Common myeloid progenitor, CD34-positive (primary cell): ENCODE measurements around the gene CDH22.
A peak's percentile ranks its signal among the peaks of the same experiment; 100 is the strongest.

Experiments
- CTCF ChIA-PET: fragments of 350-600 bp; sonication (Branson Sonifier 250); formaldehyde crosslinking; loops from one replicate; lab custom pipeline; 2021; ENCODE audit warnings: antibody characterized with exemption; lab: Charles Lee
- POLR2A ChIA-PET: fragments of 350-600 bp; sonication (Branson Sonifier 250); formaldehyde crosslinking; loops from one replicate; lab custom pipeline; 2021; ENCODE audit warnings: antibody characterized with exemption; lab: Charles Lee
- DNase-seq, 3 donors: peaks; one replicate each; pipeline versions ENCODE4 v3.0.0 to v3.0.0-alpha.2; 2013
- H3K27ac ChIP-seq, 2 experiments: 1 replicate in 1 of 2; 2 replicates in 1 of 2; pipeline ENCODE4 v1.7.0; 2013; ENCODE audit warnings: inconsistent platforms in 2 of 2, low read length in 2 of 2, mild to moderate bottlenecking in 2 of 2, low read depth in 1 of 2, moderate library complexity in 1 of 2; ENCODE audit not compliant: severe bottlenecking in 2 of 2, insufficient read depth in 1 of 2, poor library complexity in 1 of 2
- H3K27me3 ChIP-seq, 5 experiments: replicated peaks in 2 of 5; 1 replicate in 3 of 5; 2 replicates in 2 of 5; pipeline versions ENCODE4 v1.6.1 to v1.7.0; 2013; ENCODE audit warnings: low read length in 4 of 5, mild to moderate bottlenecking in 2 of 5, moderate library complexity in 2 of 5, inconsistent platforms in 1 of 5; ENCODE audit not compliant: insufficient read depth in 5 of 5, control insufficient read depth in 4 of 5
- H3K36me3 ChIP-seq, 4 experiments: 1 replicate in 2 of 4; 2 replicates in 2 of 4; pipeline versions ENCODE4 v1.6.1 to v1.7.0; 2013; ENCODE audit warnings: low read length in 3 of 4, control low read depth in 1 of 4, mild to moderate bottlenecking in 1 of 4; ENCODE audit not compliant: control insufficient read depth in 4 of 4, insufficient read depth in 4 of 4
- H3K4me1 ChIP-seq, 4 experiments: 1 replicate in 3 of 4; 2 replicates in 1 of 4; pipeline versions ENCODE4 v1.6.1 to v1.7.1; 2013; ENCODE audit warnings: low read length in 3 of 4, mild to moderate bottlenecking in 3 of 4, control low read depth in 1 of 4, inconsistent platforms in 1 of 4, moderate library complexity in 1 of 4; ENCODE audit not compliant: control insufficient read depth in 4 of 4, insufficient read depth in 4 of 4; ENCODE audit errors: control extremely low read depth in 1 of 4
- H3K4me3 ChIP-seq, 7 experiments: 1 replicate in 4 of 7; 2 replicates in 3 of 7; pipeline versions ENCODE4 v1.5.1 to v1.7.0; 2013; ENCODE audit warnings: mild to moderate bottlenecking in 7 of 7, low read length in 6 of 7, moderate library complexity in 6 of 7, inconsistent platforms in 2 of 7, low read depth in 2 of 7, control low read depth in 1 of 7; ENCODE audit not compliant: insufficient read depth in 4 of 7, control insufficient read depth in 1 of 7; ENCODE audit errors: extremely low read depth in 1 of 7
- H3K9me3 ChIP-seq, 5 experiments: 1 replicate in 4 of 5; 2 replicates in 1 of 5; pipeline versions ENCODE4 v1.6.1 to v1.7.1; 2013; ENCODE audit warnings: low read length in 4 of 5, mild to moderate bottlenecking in 2 of 5, inconsistent platforms in 1 of 5, low read depth in 1 of 5, moderate library complexity in 1 of 5; ENCODE audit not compliant: control insufficient read depth in 4 of 5, insufficient read depth in 2 of 5; ENCODE audit errors: control extremely low read depth in 1 of 5
- WGBS: methylation state at CpG from one replicate; pipeline ENCODE4 v1.1.5; 2013; ENCODE audit not compliant: insufficient coverage; 5-methylcytosine and 5-hydroxymethylcytosine counted together

Gene CDH22

GRCh38 chr20:46342451-46343347 lies 34.4 kb upstream of the CDH22 start:
- H3K4me1 ChIP-seq, result peaks cover 0 to 13% (median 2%) of the 10 kb centered on the region in 4 experiments
- no peak overlapping the region for H3K27ac ChIP-seq
- POLR2A ChIA-PET, result no interaction called here
- H3K4me3 ChIP-seq, result peak overlapping the region in 2 of 7 experiments; percentile 7 to 49
- CTCF ChIA-PET, result interaction anchor here (0.8 to 1.5 kb wide), 5 partner anchors 16 to 37 kb away, joined by 3 to 4 read pairs (median 4); no protein-coding TSS in a partner anchor
- 66% methylated on average over 15 of the region's 17 CpGs for WGBS
- peaks cover 4 to 38% (median 16%) of the 10 kb centered on the region in 5 experiments for H3K27me3 ChIP-seq
- DNase-seq, result no peak
- H3K9me3 ChIP-seq, result no peaks in the 10 kb centered on the region
- H3K36me3 ChIP-seq, result peaks cover 0 to 11% (median under 1%) of the 10 kb centered on the region in 4 experiments

- Histone ChIP-seq H3K36me3 (peaks cover 0 to 6% (median 0%) of the 10 kb centered on the region in 4 experiments), H3K9me3 (no peaks in the 10 kb centered on the region), H3K4me3 (no peak overlapping the region), H3K4me1 (peaks cover 0 to 13% (median 2%) of the 10 kb centered on the region in 4 experiments), H3K27me3 (peaks cover 4 to 38% (median 16%) of the 10 kb centered on the region in 5 experiments), H3K27ac (no peak overlapping the region)
- POLR2A ChIA-PET, result no interaction called here
- WGBS, result 71% methylated on average over 9 of the region's 9 CpGs
- CTCF ChIA-PET, result interaction anchor here (0.7 to 1.4 kb wide), 4 partner anchors 10 to 36 kb away, joined by 3 to 4 read pairs (median 4); no protein-coding TSS in a partner anchor
- no peak for DNase-seq
Measured at GRCh38 chr20:46342010-46342378, 33.7 kb upstream of the CDH22 start.

GRCh38 chr20:46341074-46342009 lies 33.0 kb upstream of the CDH22 start:
- WGBS, result 76% methylated on average over 19 of the region's 24 CpGs
- CTCF ChIA-PET, result interaction anchor here (0.7 to 1.4 kb wide), 4 partner anchors 10 to 36 kb away, joined by 3 to 4 read pairs (median 4); no protein-coding TSS in a partner anchor
- DNase-seq, result no peak

DNA sequence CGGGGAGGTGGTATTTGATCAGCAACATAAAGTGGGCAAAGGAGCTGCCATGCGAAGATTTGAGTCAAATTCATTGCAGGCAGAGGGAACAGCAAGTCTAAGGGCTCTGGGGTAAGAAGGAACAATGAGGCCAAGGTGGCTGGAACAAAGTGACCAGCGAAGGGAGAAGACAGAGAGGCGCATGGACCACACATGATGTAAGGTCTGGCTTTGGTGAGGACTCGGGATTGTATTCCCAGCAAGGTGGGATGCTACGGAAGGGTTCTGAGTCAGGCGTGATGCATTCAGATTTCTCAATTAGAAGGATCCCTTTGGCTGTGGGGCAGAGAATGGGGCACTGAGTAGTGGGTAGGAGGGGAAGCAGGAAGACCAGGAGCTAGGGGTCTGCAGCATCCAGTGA lies 30.7 kb upstream of the CDH22 start:
- peaks cover 4 to 33% (median 28%) of the 10 kb centered on the region in 5 experiments for H3K27me3 ChIP-seq
- no peak for DNase-seq

More at GRCh38 chr20:46341074-46342009, 33.0 kb upstream of the CDH22 start:
- peaks cover 0 to 13% (median 2%) of the 10 kb centered on the region in 4 experiments for H3K4me1 ChIP-seq
- H3K27me3 ChIP-seq, result peaks cover 4 to 38% (median 16%) of the 10 kb centered on the region in 5 experiments
- H3K9me3 ChIP-seq, result no peaks in the 10 kb centered on the region
- H3K36me3 ChIP-seq, result peaks cover 0 to 3% (median 0%) of the 10 kb centered on the region in 4 experiments
- H3K27ac ChIP-seq, result no peak overlapping the region
- no peak overlapping the region for H3K4me3 ChIP-seq
- POLR2A ChIA-PET, result no interaction called here

GRCh38 chr20:46336735-46337134 lies 28.4 kb upstream of the CDH22 start:
- Histone ChIP-seq H3K4me3 (no peak overlapping the region), H3K27me3 (peaks cover 0 to 18% (median 9%) of the 10 kb centered on the region in 5 experiments), H3K4me1 (peaks cover 0 to 8% (median 2%) of the 10 kb centered on the region in 4 experiments), H3K9me3 (no peaks in the 10 kb centered on the region), H3K36me3 (no peaks in the 10 kb centered on the region), H3K27ac (no peak overlapping the region)
- 87% methylated on average over 3 of the region's 3 CpGs for WGBS
- CTCF ChIA-PET, result interaction anchor here (1.1 to 2.2 kb wide), 3 partner anchors 10 to 14 kb away, joined by 3 to 11 read pairs (median 6); no protein-coding TSS in a partner anchor
- no peak for DNase-seq
- POLR2A ChIA-PET, result no interaction called here

More for the DNA sequence above, 30.7 kb upstream of the CDH22 start:
- 90% methylated on average over 7 of the region's 7 CpGs for WGBS
- Histone ChIP-seq H3K36me3 (no peaks in the 10 kb centered on the region), H3K9me3 (no peaks in the 10 kb centered on the region), H3K4me3 (no peak overlapping the region), H3K27ac (no peak overlapping the region), H3K4me1 (peaks cover 0 to 18% (median 4%) of the 10 kb centered on the region in 4 experiments)
- POLR2A ChIA-PET, result no interaction called here
- CTCF ChIA-PET, result interaction anchor here (1.1 to 1.9 kb wide), 2 partner anchors 9 to 12 kb away, joined by 3 to 10 read pairs; no protein-coding TSS in a partner anchor

DNA sequence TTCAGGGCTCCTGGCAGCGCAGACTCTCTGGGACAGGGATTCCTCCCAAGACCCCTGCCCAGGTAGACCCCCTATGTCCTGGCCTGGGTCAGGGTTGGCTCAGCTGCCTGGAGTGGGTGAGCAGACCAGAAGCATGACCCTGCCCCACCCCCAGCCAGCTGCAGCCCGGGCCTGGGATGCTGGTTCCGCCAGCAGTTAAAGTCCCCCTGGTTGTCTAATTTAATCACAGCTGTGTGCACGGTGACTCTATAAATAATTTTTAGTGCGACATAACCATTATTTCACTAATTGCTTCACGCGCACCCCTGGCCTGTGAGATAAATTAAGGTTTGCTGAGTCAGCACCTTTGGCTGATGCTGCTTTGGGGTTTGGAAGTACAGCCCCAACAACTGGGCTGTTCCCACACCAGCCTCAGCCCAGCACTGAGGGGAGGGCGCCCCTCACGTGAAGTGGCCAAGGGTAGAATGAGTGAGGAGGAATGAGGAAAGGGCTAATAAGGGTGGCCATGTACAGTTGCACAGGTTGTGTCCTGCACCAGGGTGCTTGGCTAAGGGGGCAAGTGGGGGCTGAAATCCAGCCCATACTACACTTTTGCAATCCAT lies 26.1 kb upstream of the CDH22 start:
- Histone ChIP-seq H3K36me3 (no peaks in the 10 kb centered on the region), H3K27ac (no peak overlapping the region), H3K4me3 (no peak overlapping the region), H3K4me1 (peaks cover 0 to 9% (median 4%) of the 10 kb centered on the region in 4 experiments), H3K27me3 (peaks cover 0 to 22% (median 0%) of the 10 kb centered on the region in 5 experiments), H3K9me3 (no peaks in the 10 kb centered on the region)
- peak in 2 of 3 donors; percentile 56 to 75 for DNase-seq
- POLR2A ChIA-PET, result no interaction called here
- 17% methylated on average over 6 of the region's 9 CpGs for WGBS
- CTCF ChIA-PET, result interaction anchor here (1.5 to 2.0 kb wide), 2 partner anchors 12 to 14 kb away, joined by 6 to 11 read pairs; no protein-coding TSS in a partner anchor
